A549 (cell line): Measurements from ENCODE around the gene EHD3. TPM values are rescaled to one million over a fixed set of nuclear protein-coding genes. Genes with fewer than 3 reads are reported as not detected.

ENCODE experiments used
- ATAC-seq, 2 experiments: fragments of 200-7000 bp in 1 of 2; fragments of >200 bp in 1 of 2; cut with Nextera tagmentation in 1 of 2; cut with Tn5 transposase in 1 of 2; 3 replicates each; pipeline versions ENCODE4 v1.8.0 to v1.9.1; 2018 to 2020; ENCODE audit warnings: mild to moderate bottlenecking in 1 of 2, moderate library complexity in 1 of 2
- CTCF ChIA-PET: fragments of 300-600 bp; sonication (Branson Sonifier 250); formaldehyde crosslinking; extraction: SDS; loops from one replicate; lab custom pipeline; 2021; ENCODE audit warnings: antibody characterized with exemption, inconsistent platforms; lab: Yijun Ruan, JAX
- POLR2A ChIA-PET: fragments of 350-600 bp; formaldehyde crosslinking; extraction: SDS; loops from one replicate; lab custom pipeline; 2021; ENCODE audit warnings: antibody characterized with exemption, inconsistent platforms; lab: Yijun Ruan, JAX
- DNase-seq, 2 experiments: peaks; one replicate each; pipeline versions ENCODE4 v3.0.0 to v3.0.0-alpha.2; 2011 to 2016; ENCODE audit warnings: low read depth in 1 of 2, low spot score in 1 of 2
- FAIRE-seq: peaks from 2 replicates; lab custom pipeline; 2011; peaks lifted over from hg19 to GRCh38; lab: Jason Lieb, UNC
- H3K27ac ChIP-seq, 2 experiments: fragments of >200 bp; sonication (Bioruptor Twin); formaldehyde crosslinking; 3 replicates each; pipeline ENCODE4 v1.5.1; 2016 to 2017
- H3K4me1 ChIP-seq: fragments of >200 bp; sonication (Bioruptor Twin); formaldehyde crosslinking; 3 replicates; pipeline ENCODE4 v1.6.1; 2016
- H3K4me2 ChIP-seq: fragments of >200 bp; sonication (Bioruptor Twin); formaldehyde crosslinking; 3 replicates; pipeline ENCODE4 v1.6.1; 2016
- H3K4me3 ChIP-seq: fragments of >200 bp; sonication (Bioruptor Twin); formaldehyde crosslinking; 3 replicates; pipeline ENCODE4 v1.5.1; 2016
- H3K9me3 ChIP-seq: fragments of >200 bp; sonication (Bioruptor Twin); formaldehyde crosslinking; 3 replicates; pipeline ENCODE4 v1.6.1; 2016
- BHLHE40 ChIP-seq: IDR thresholded peaks from 2 replicates; pipeline ENCODE4 v1.6.1; 2012; ENCODE audit warnings: low read depth, low read length, inconsistent platforms
- CBX2 ChIP-seq: fragments of 200-600 bp; sonication (generic); IDR thresholded peaks from 2 replicates; pipeline ENCODE4 v1.6.1; 2016; ENCODE audit warnings: low read depth, mild to moderate bottlenecking, borderline replicate concordance
- CHD2 ChIP-seq: fragments of 150-350 bp; IDR thresholded peaks from 2 replicates; pipeline ENCODE4 v1.6.1; 2014; ENCODE audit warnings: low read length; ENCODE audit not compliant: partially characterized antibody
- CTCF ChIP-seq: fragments of >200 bp; sonication (Bioruptor Twin); formaldehyde crosslinking; IDR thresholded peaks from 3 replicates; pipeline ENCODE4 v1.5.1; 2016
- EHF ChIP-seq: fragments of 250-450 bp; sonication (Bioruptor Pico); IDR thresholded peaks from 2 replicates; pipeline ENCODE4 v1.5.0; 2020; ENCODE audit warnings: mild to moderate bottlenecking
- EHMT2 ChIP-seq: fragments of 200-600 bp; sonication (generic); IDR thresholded peaks from 2 replicates; pipeline ENCODE4 v1.6.1; 2016; ENCODE audit warnings: antibody characterized with exemption, low read depth, mild to moderate bottlenecking, moderate library complexity
- ELK1 ChIP-seq: fragments of 150-350 bp; IDR thresholded peaks from 2 replicates; pipeline ENCODE4 v1.6.1; 2014; ENCODE audit warnings: low read depth, mild to moderate bottlenecking, low read length
- EP300 ChIP-seq, 2 experiments: fragments of >200 bp; sonication (Bioruptor Twin); formaldehyde crosslinking; IDR thresholded peaks; 2 replicates in 1 of 2; 3 replicates in 1 of 2; pipeline ENCODE4 v1.6.1; 2016 to 2017
- ESRRA ChIP-seq: fragments of 150-350 bp; IDR thresholded peaks from 2 replicates; pipeline ENCODE4 v1.6.1; 2014; ENCODE audit warnings: mild to moderate bottlenecking, low read length, borderline replicate concordance
- FOSB ChIP-seq: fragments of 250-450 bp; sonication (Bioruptor Pico); IDR thresholded peaks from 2 replicates; pipeline ENCODE4 v1.5.0; 2020; ENCODE audit warnings: mild to moderate bottlenecking, moderate library complexity
- HDAC2 ChIP-seq: fragments of 200-600 bp; sonication (generic); IDR thresholded peaks from 2 replicates; pipeline ENCODE4 v1.6.1; 2016
- HES2 ChIP-seq: fragments of >200 bp; sonication (Bioruptor Twin); formaldehyde crosslinking; IDR thresholded peaks from 2 replicates; pipeline ENCODE4 v1.6.1; 2016
- HEYL ChIP-seq: fragments of 250-450 bp; sonication (Bioruptor Pico); IDR thresholded peaks from 2 replicates; pipeline ENCODE4 v1.8.0; 2021; ENCODE audit warnings: mild to moderate bottlenecking, moderate library complexity
- HMGXB4 ChIP-seq: fragments of 250-450 bp; sonication (Bioruptor Pico); IDR thresholded peaks from 2 replicates; pipeline ENCODE4 v1.5.0; 2021; ENCODE audit warnings: mild to moderate bottlenecking, moderate library complexity, borderline replicate concordance
- HOXA7 ChIP-seq: fragments of 250-450 bp; sonication (Bioruptor Pico); IDR thresholded peaks from 2 replicates; pipeline ENCODE4 v1.5.0; 2020; ENCODE audit warnings: mild to moderate bottlenecking, moderate library complexity
- HOXB13 ChIP-seq: fragments of 250-450 bp; sonication (Bioruptor Pico); IDR thresholded peaks from 2 replicates; pipeline ENCODE4 v1.5.0; 2020; ENCODE audit warnings: low read depth, mild to moderate bottlenecking, moderate library complexity
- JUNB ChIP-seq: fragments of >200 bp; sonication (Bioruptor Twin); formaldehyde crosslinking; IDR thresholded peaks from 2 replicates; pipeline ENCODE4 v1.6.1; 2016
- KDM5A ChIP-seq: fragments of 200-600 bp; sonication (generic); IDR thresholded peaks from 2 replicates; pipeline ENCODE4 v1.6.1; 2016; ENCODE audit warnings: antibody characterized with exemption, mild to moderate bottlenecking
- MAFK ChIP-seq: fragments of 450-650 bp; IDR thresholded peaks from 2 replicates; pipeline ENCODE4 v1.6.1; 2014; ENCODE audit not compliant: partially characterized antibody
- MYC ChIP-seq: IDR thresholded peaks from 2 replicates; pipeline ENCODE4 v1.6.1; 2012; ENCODE audit warnings: mild to moderate bottlenecking, inconsistent platforms, low read length, improper control_type of control experiment, borderline replicate concordance
- PHF8 ChIP-seq: fragments of 200-600 bp; sonication (generic); IDR thresholded peaks from 2 replicates; pipeline ENCODE4 v1.6.1; 2016; ENCODE audit warnings: low read depth, mild to moderate bottlenecking, antibody characterized with exemption, moderate library complexity, borderline replicate concordance
- POLR2AphosphoS2 ChIP-seq: conservative IDR thresholded peaks from 2 replicates; pipeline ENCODE4 v1.6.1; 2012; ENCODE audit warnings: low read length, improper control_type of control experiment, inconsistent platforms
- RAD21 ChIP-seq, 2 experiments: fragments of >200 bp in 1 of 2; sonication (Bioruptor Twin) in 1 of 2; formaldehyde crosslinking in 1 of 2; IDR thresholded peaks in 1 of 2; conservative IDR thresholded peaks in 1 of 2; 2 replicates in 1 of 2; 3 replicates in 1 of 2; pipeline ENCODE4 v1.6.1; 2012 to 2018; ENCODE audit warnings: inconsistent platforms in 1 of 2
- SREBF2 ChIP-seq: fragments of 450-650 bp; IDR thresholded peaks from 2 replicates; pipeline ENCODE4 v1.6.1; 2014; ENCODE audit warnings: mild to moderate bottlenecking, moderate library complexity
- ZFP36 ChIP-seq: fragments of 450-650 bp; IDR thresholded peaks from 2 replicates; pipeline ENCODE4 v1.6.1; 2014; ENCODE audit warnings: borderline replicate concordance; ENCODE audit not compliant: partially characterized antibody
- ZNF302 ChIP-seq: fragments of 250-450 bp; sonication (Bioruptor Pico); IDR thresholded peaks from 2 replicates; pipeline ENCODE4 v1.9.0; 2021; ENCODE audit warnings: inconsistent platforms, mild to moderate bottlenecking, moderate library complexity
- WGBS: methylation state at CpG from one replicate; pipeline ENCODE4 v1.1.6; 2017; ENCODE audit errors: missing lambda C conversion rate; 5-methylcytosine and 5-hydroxymethylcytosine counted together
- polyA plus RNA-seq, 4 experiments: library from polyadenylated mRNA; depleted of rRNA in 3 of 4; stranded (reverse); fragments of >200 nt; fragmentation: RNase III in 1 of 4; extraction: RNeasy Plus Mini Kit Qiagen cat#74134 plus additional on column Dnase treatment in 1 of 4; gene quantifications; 2 replicates in 3 of 4; 3 replicates in 1 of 4; pipeline ENCODE4 v1.2.3, GENCODE V29; 2011 to 2017

EHD3 gene
- polyA plus RNA-seq, 2 of the 4 experiments (the other 2 are of a cell fraction) = 8.7 to 10.6 TPM

GRCh38 chr2:31228717-31229116, 5.2 kb upstream of the EHD3 start:
- Histone ChIP-seq H3K4me1 (peaks cover 4% of the 10 kb centered on the region; the same call in 2 of the 3 replicates), H3K27ac (no peak overlapping the region), H3K4me3 (no peak overlapping the region), H3K9me3 (no peaks in the 10 kb centered on the region), H3K4me2 (no peak overlapping the region)
- ChIA-PET POLR2A (no interaction called here), CTCF (interaction anchor here (1.4 to 2.9 kb wide), 3 partner anchors 88 to 517 kb away, joined by 3 to 12 read pairs (median 4); no protein-coding TSS in a partner anchor)
- DNase-seq (no peak), FAIRE-seq (no peak), ATAC-seq (no peak)
- TF ChIP-seq ELK1 (no peak), JUNB (no peak), HOXA7 (CRISPR knock-in tag) (no peak), FOSB (no peak), ESRRA (no peak), HES2 (no peak), EHF (CRISPR knock-in tag) (no peak), HDAC2 (no peak), MYC (no peak), PHF8 (no peak), CTCF (no peak), HOXB13 (CRISPR knock-in tag) (no peak), CHD2 (no peak), ZNF302 (CRISPR knock-in tag) (no peak)
- WGBS = 11% methylated on average over 3 of the region's 3 CpGs

- no peak for FAIRE-seq
- no peak for ATAC-seq
- CTCF ChIA-PET = interaction anchor here (1.2 kb wide), 1 partner anchor 10 kb away, joined by 3 read pairs; no protein-coding TSS in a partner anchor
- no peak for DNase-seq
- Histone ChIP-seq H3K4me1 (peaks cover 14% of the 10 kb centered on the region; the same call in 2 of the 3 replicates), H3K4me3 (no peak overlapping the region), H3K4me2 (no peak overlapping the region), H3K9me3 (no peaks in the 10 kb centered on the region), H3K27ac (no peak overlapping the region)
- POLR2A ChIA-PET = no interaction called here
- 28% methylated on average over 3 of the region's 3 CpGs for WGBS
- TF ChIP-seq ESRRA (no peak), KDM5A (no peak), EP300 (IDR thresholded peaks at IDR 0.05) (no peak), POLR2AphosphoS2 (no peak), BHLHE40 (no peak), HEYL (CRISPR knock-in tag) (no peak), MAFK (no peak), CBX2 (no peak), RAD21 (conservative IDR thresholded peaks at IDR 0.05 in 1 of 2, IDR thresholded peaks at IDR 0.05 in 1 of 2) (no peak), ZFP36 (no peak), HMGXB4 (no peak), SREBF2 (no peak), EHMT2 (no peak)
Measured at GRCh38 chr2:31230751-31231150, 3.2 kb upstream of the EHD3 start.
